Stimulated activated naive CD8-positive, alpha-beta T cell treated with anti-CD3 and anti-CD28 coated beads, Interleukin-15, Interleukin-2, amounts not matched to agents 100 U/mL and 50 U/mL, for 24 hours (primary cell): ENCODE data around the gene RRAD.
A peak's percentile ranks its signal among the peaks of the same experiment; 100 is the strongest.
"Not testable (repeated sequence)": the region's sequence is repeated elsewhere in the genome, so short reads cannot be mapped to it uniquely, and the experiment has no call there.

Experiments
- ATAC-seq: fragments of 150-1000 bp; cut with Tn5 transposase; one replicate; pipeline ENCODE4 v1.10.0; 2021
- DNase-seq: peaks from one replicate; pipeline ENCODE4 v3.0.0; 2021

RRAD gene

GRCh38 chr16:66950971-66951790 lies 25.8 kb upstream of the RRAD start:
- no peak for DNase-seq
- ATAC-seq: no peak

DNA sequence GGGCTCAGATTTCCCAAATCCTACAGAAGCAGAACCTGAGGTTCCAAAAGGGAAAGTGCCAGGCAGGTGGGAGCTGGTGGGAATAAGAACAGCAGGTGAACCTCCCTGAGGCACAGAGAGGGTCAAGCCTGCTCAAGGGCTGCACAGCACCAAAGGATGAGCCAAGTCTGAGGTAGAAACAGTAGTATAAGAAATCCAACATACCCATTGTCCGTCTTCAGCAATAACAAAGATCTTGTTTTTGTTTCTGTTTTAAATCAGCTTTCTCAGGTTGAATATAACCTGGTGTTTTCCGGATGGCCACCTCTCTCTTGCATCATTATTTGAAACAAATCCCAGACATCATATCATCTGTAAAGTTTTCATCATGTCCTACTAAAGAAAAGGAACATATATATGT lies 25.1 kb upstream of the RRAD start:
- ATAC-seq: no peak
- DNase-seq: no peak

DNA sequence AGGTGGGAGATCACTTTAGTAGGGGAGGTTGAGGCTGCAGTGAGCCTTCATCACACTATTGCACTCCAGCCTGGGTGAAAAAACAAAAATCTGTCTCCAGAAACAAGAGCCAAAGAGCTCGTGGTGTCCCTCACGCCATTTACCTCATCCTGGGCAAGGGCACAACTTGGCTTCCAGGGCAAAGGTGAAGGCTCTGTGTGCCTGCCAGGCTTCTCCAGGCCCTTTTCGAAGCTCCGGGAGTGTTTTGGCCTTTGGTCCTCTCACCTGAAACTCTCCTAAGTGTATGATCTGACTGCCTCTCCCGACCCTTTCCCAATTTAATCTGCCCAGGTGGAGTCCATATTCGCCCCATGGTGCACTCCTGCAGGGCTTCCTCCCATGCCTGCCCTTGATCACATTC lies 24.1 kb upstream of the RRAD start:
- ATAC-seq: no peak
- no peak for DNase-seq

GRCh38 chr16:66948837-66949225 lies 23.5 kb upstream of the RRAD start:
- ATAC-seq: no peak
- no peak for DNase-seq

GRCh38 chr16:66948134-66948836 lies 22.9 kb upstream of the RRAD start:
- ATAC-seq: peak; percentile 19

GRCh38 chr16:66947302-66948065 lies 22.1 kb upstream of the RRAD start:
- DNase-seq (peak; percentile 87), ATAC-seq (peak; percentile 81)

More at GRCh38 chr16:66948134-66948836, 22.9 kb upstream of the RRAD start:
- DNase-seq: no peak

- DNase-seq (no peak), ATAC-seq (no peak)
These were observed 21.6 kb upstream of the RRAD start for GRCh38 chr16:66946974-66947301.

- ATAC-seq: no peak
- DNase-seq: no peak
These were observed 21.2 kb upstream of the RRAD start for GRCh38 chr16:66946541-66946940.

GRCh38 chr16:66945939-66946338 lies 20.6 kb upstream of the RRAD start:
- ATAC-seq: no peak
- DNase-seq: no peak

DNA sequence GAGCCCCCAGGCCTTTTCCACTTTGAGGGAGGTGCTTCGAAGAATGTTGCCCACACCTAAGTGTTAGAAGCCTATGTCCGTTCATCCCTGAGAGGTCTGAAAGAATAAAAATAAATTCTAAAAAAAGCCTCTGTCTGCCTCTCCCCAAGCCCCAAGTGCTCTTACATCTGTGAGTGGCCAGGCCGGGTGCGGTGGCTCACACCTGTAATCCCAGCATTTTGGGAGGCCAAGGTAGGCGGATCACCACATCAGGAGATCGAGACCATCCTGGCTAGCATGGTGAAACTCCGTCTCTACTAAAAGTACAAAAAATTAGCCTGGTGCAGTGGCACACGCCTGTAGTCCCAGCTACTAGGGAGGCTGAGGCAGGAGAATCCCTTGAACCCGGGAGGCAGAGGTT lies 19.6 kb upstream of the RRAD start:
- not testable (repeated sequence) for ATAC-seq, DNase-seq

DNA sequence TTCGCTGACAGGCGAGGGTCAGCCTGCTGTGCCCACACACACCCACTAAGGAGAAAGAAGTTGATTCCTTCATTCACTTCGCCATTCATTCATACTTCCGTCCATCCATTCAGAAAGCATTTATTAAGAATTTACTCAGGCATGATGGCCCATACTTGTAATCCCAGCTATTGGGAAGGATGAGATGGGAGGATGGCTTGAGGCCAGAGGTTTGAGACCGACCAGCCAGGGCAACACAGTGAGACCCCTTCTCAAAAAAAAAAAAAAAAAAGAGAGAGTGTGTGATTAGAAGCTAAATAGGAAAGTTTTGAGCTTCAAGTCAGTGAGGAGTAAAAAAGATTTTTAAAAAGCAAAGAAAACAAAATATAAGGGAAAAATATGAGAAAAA lies 18.7 kb upstream of the RRAD start:
- no peak for DNase-seq

GRCh38 chr16:66943426-66944053 lies 18.2 kb upstream of the RRAD start:
- no peak for ATAC-seq
- DNase-seq: no peak

More for the DNA sequence above, 18.7 kb upstream of the RRAD start:
- no peak for ATAC-seq

GRCh38 chr16:66942981-66943380 lies 17.6 kb upstream of the RRAD start:
- no peak for ATAC-seq
- no peak for DNase-seq

GRCh38 chr16:66940236-66940635 lies 14.9 kb upstream of the RRAD start:
- ATAC-seq (no peak), DNase-seq (no peak)

- ATAC-seq: no peak
- no peak for DNase-seq
These were observed 14.0 kb upstream of the RRAD start for GRCh38 chr16:66939366-66939765.

GRCh38 chr16:66937725-66938337 lies 12.5 kb upstream of the RRAD start:
- no peak for ATAC-seq

GRCh38 chr16:66936889-66937554 lies 11.7 kb upstream of the RRAD start:
- ATAC-seq: no peak
- no peak for DNase-seq

More at GRCh38 chr16:66937725-66938337, 12.5 kb upstream of the RRAD start:
- DNase-seq: no peak

DNA sequence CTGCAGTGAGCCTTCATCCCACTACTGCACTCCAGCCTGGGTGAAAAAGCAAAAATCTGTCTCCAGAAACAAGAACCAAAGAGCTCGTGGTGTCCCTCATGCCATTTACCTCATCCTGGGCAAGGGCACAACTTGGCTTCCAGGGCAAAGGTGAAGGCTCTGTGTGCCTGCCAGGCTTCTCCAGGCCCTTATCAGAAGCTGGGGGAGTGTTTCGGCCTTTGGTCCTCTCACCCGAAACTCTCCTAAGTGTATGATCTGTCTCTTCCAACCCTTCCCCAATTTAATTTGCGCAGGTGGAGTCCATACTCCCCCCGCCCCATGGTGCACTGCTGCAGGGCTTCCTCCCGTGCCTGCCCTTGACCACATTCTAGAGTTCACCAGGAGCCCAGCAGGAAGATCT lies 11.1 kb upstream of the RRAD start:
- ATAC-seq (no peak), DNase-seq (no peak)

- ATAC-seq (no peak), DNase-seq (no peak)
These were observed 10.1 kb upstream of the RRAD start, which contains the start of gene CES2 for GRCh38 chr16:66935314-66936011. Gene CES2, plus strand, starts transcription at chr16:66935516. Its CDS starts 120 bp downstream, at chr16:66935636.

- ATAC-seq, DNase-seq: not testable (repeated sequence)
These were observed 9.5 kb upstream of the RRAD start for GRCh38 chr16:66934839-66935313.
